Activated naive CD4-positive, alpha-beta T cell treated with anti-CD3 and anti-CD28 coated beads for 36 hours (primary cell): ENCODE data around the gene PANX1. TPM values are rescaled to one million over a fixed set of nuclear protein-coding genes. Genes with fewer than 3 reads are reported as not detected.

Experiments
- CTCF ChIA-PET: fragments of 350-600 bp; sonication (Branson Sonifier 250); formaldehyde crosslinking; loops from one replicate; lab custom pipeline; 2021; ENCODE audit warnings: antibody characterized with exemption; lab: Charles Lee
- DNase-seq: peaks from one replicate; pipeline ENCODE4 v3.0.0-alpha.2; 2020
- H3K27ac Mint-ChIP-seq: one replicate; pipeline ENCODE4 v1.8.0; 2021; ENCODE audit warnings: mild to moderate bottlenecking, mixed read lengths
- H3K27me3 Mint-ChIP-seq: one replicate; pipeline ENCODE4 v1.8.0; 2021; ENCODE audit warnings: low read depth, mixed read lengths
- H3K36me3 Mint-ChIP-seq: one replicate; pipeline ENCODE4 v1.8.0; 2021; ENCODE audit warnings: low read depth, mixed read lengths
- H3K4me1 Mint-ChIP-seq: one replicate; pipeline ENCODE4 v1.8.0; 2021; ENCODE audit warnings: low read depth, mixed read lengths
- H3K4me3 Mint-ChIP-seq: one replicate; pipeline ENCODE4 v1.8.0; 2021; ENCODE audit warnings: mild to moderate bottlenecking, moderate library complexity, mixed read lengths
- H3K9me3 Mint-ChIP-seq: one replicate; pipeline ENCODE4 v1.8.0; 2021; ENCODE audit warnings: mixed read lengths
- intact Hi-C: fragments of 100-400 bp; cut with micrococcal nuclease; formaldehyde crosslinking; loops from one replicate; pipeline ENCODE4 v1.15.1; 2023
- total RNA-seq, 2 experiments: library from RNA; stranded (reverse); gene quantifications; one replicate each; pipeline ENCODE4 v1.2.3, GENCODE V29; 2021

PANX1 gene
- total RNA-seq, 2 experiments from 2014 or later, result 5.4 to 5.8 TPM

- H3K4me1 Mint-ChIP-seq, result no peaks in the 10 kb centered on the region
- H3K36me3 Mint-ChIP-seq, result no peaks in the 10 kb centered on the region
- peaks cover 8% of the 10 kb centered on the region for H3K27me3 Mint-ChIP-seq
- no peak for DNase-seq
- intact Hi-C loops, result no loop called here
- no peak overlapping the region for H3K4me3 Mint-ChIP-seq
- CTCF ChIA-PET, result interaction anchor here (1.2 kb wide), 1 partner anchor 28 kb away, joined by 3 read pairs; no protein-coding TSS in a partner anchor
- H3K27ac Mint-ChIP-seq, result no peak overlapping the region
- no peaks in the 10 kb centered on the region for H3K9me3 Mint-ChIP-seq
Observed at GRCh38 chr11:94199136-94200130, 70.8 kb downstream of the PANX1 start.

- CTCF ChIA-PET, result no interaction called here
- intact Hi-C loops, result no loop called here
- Mint-ChIP-seq H3K9me3 (no peaks in the 10 kb centered on the region), H3K36me3 (peaks cover 1% of the 10 kb centered on the region), H3K4me1 (no peaks in the 10 kb centered on the region), H3K27me3 (peaks cover 9% of the 10 kb centered on the region), H3K4me3 (no peak overlapping the region), H3K27ac (no peak overlapping the region)
- DNase-seq, result no peak
Observed at GRCh38 chr11:94201004-94201465, 72.4 kb downstream of the PANX1 start.

GRCh38 chr11:94203070-94203469 lies 74.4 kb downstream of the PANX1 start:
- H3K4me3 Mint-ChIP-seq, result no peak overlapping the region
- peaks cover 1% of the 10 kb centered on the region for H3K36me3 Mint-ChIP-seq
- no peak for DNase-seq
- H3K27ac Mint-ChIP-seq, result no peak overlapping the region
- intact Hi-C loops, result no loop called here
- peaks cover 9% of the 10 kb centered on the region for H3K27me3 Mint-ChIP-seq
- no peaks in the 10 kb centered on the region for H3K4me1 Mint-ChIP-seq
- CTCF ChIA-PET, result no interaction called here
- no peaks in the 10 kb centered on the region for H3K9me3 Mint-ChIP-seq

- intact Hi-C loops, result no loop called here
- Mint-ChIP-seq H3K27me3 (no peaks in the 10 kb centered on the region), H3K4me3 (no peak overlapping the region), H3K27ac (no peak overlapping the region), H3K36me3 (no peaks in the 10 kb centered on the region), H3K9me3 (peaks cover 4% of the 10 kb centered on the region), H3K4me1 (no peaks in the 10 kb centered on the region)
- no peak for DNase-seq
- CTCF ChIA-PET, result interaction anchor here (0.6 kb wide), 1 partner anchor 294 kb away, joined by 3 read pairs; no protein-coding TSS in a partner anchor
Observed at GRCh38 chr11:94211261-94211830, 82.7 kb downstream of the PANX1 start.

GRCh38 chr11:94212898-94213297 lies 84.3 kb downstream of the PANX1 start:
- Mint-ChIP-seq H3K27me3 (no peaks in the 10 kb centered on the region), H3K27ac (no peak overlapping the region), H3K9me3 (peaks cover 4% of the 10 kb centered on the region), H3K36me3 (no peaks in the 10 kb centered on the region), H3K4me1 (no peaks in the 10 kb centered on the region), H3K4me3 (no peak overlapping the region)
- no peak for DNase-seq
- CTCF ChIA-PET, result no interaction called here
- intact Hi-C loops, result no loop called here

GRCh38 chr11:94217705-94218104 lies 89.1 kb downstream of the PANX1 start:
- Mint-ChIP-seq H3K4me3 (no peak overlapping the region), H3K27me3 (no peaks in the 10 kb centered on the region), H3K36me3 (peaks cover 2% of the 10 kb centered on the region), H3K9me3 (peaks cover 30% of the 10 kb centered on the region), H3K4me1 (no peaks in the 10 kb centered on the region), H3K27ac (no peak overlapping the region)
- intact Hi-C loops, result no loop called here
- CTCF ChIA-PET, result no interaction called here
- DNase-seq, result no peak

- CTCF ChIA-PET, result no interaction called here
- Mint-ChIP-seq H3K9me3 (peaks cover 30% of the 10 kb centered on the region), H3K4me1 (no peaks in the 10 kb centered on the region), H3K36me3 (peaks cover 2% of the 10 kb centered on the region), H3K27me3 (no peaks in the 10 kb centered on the region), H3K27ac (no peak overlapping the region), H3K4me3 (no peak overlapping the region)
- DNase-seq, result no peak
- intact Hi-C loops, result no loop called here
Observed at GRCh38 chr11:94218372-94218771, 89.7 kb downstream of the PANX1 start.

- intact Hi-C loops, result no loop called here
- Mint-ChIP-seq H3K27ac (no peak overlapping the region), H3K36me3 (peaks cover 2% of the 10 kb centered on the region), H3K4me3 (no peak overlapping the region), H3K27me3 (no peaks in the 10 kb centered on the region), H3K4me1 (no peaks in the 10 kb centered on the region), H3K9me3 (peaks cover 30% of the 10 kb centered on the region)
- CTCF ChIA-PET, result no interaction called here
- no peak for DNase-seq
Observed at GRCh38 chr11:94219771-94220170, 91.1 kb downstream of the PANX1 start.

- no peak overlapping the region for H3K4me3 Mint-ChIP-seq
- no peak overlapping the region for H3K27ac Mint-ChIP-seq
- peaks cover 20% of the 10 kb centered on the region for H3K9me3 Mint-ChIP-seq
- H3K4me1 Mint-ChIP-seq, result no peaks in the 10 kb centered on the region
- H3K36me3 Mint-ChIP-seq, result no peaks in the 10 kb centered on the region
- intact Hi-C loops, result no loop called here
- DNase-seq, result no peak
- H3K27me3 Mint-ChIP-seq, result peaks cover 2% of the 10 kb centered on the region
- CTCF ChIA-PET, result interaction anchor here (1.2 to 1.9 kb wide), 2 partner anchors 10 to 69 kb away, joined by 3 read pairs; no protein-coding TSS in a partner anchor
Observed at GRCh38 chr11:94224078-94224477, 95.4 kb downstream of the PANX1 start.

Other genes starting within 250 kb of the PANX1 start
- not detected for gene HEPHL1, start 107.5 kb upstream of the PANX1 start, total RNA-seq
- not detected for gene IZUMO1R, start 175.7 kb downstream of the PANX1 start, total RNA-seq